Endometrium (tissue), 2 donors: ENCODE results near the gene NEBL.
A peak's percentile ranks its signal among the peaks of the same experiment; 100 is the strongest.

Experiments used
- FAIRE-seq: peaks from 2 replicates; lab custom pipeline; 2012; peaks lifted over from hg19 to GRCh38; lab: Jason Lieb, UNC
- donor health status: control.
- donor health status: control.

Gene NEBL

GRCh38 chr10:20863008-20863407 lies 34.1 kb downstream of the NEBL start:
- FAIRE-seq, result no peak

GRCh38 chr10:20858292-20859124 lies 38.6 kb downstream of the NEBL start:
- peak; percentile 89 for FAIRE-seq

- FAIRE-seq, result no peak
These were observed 40.6 kb downstream of the NEBL start for GRCh38 chr10:20856484-20856883.

DNA sequence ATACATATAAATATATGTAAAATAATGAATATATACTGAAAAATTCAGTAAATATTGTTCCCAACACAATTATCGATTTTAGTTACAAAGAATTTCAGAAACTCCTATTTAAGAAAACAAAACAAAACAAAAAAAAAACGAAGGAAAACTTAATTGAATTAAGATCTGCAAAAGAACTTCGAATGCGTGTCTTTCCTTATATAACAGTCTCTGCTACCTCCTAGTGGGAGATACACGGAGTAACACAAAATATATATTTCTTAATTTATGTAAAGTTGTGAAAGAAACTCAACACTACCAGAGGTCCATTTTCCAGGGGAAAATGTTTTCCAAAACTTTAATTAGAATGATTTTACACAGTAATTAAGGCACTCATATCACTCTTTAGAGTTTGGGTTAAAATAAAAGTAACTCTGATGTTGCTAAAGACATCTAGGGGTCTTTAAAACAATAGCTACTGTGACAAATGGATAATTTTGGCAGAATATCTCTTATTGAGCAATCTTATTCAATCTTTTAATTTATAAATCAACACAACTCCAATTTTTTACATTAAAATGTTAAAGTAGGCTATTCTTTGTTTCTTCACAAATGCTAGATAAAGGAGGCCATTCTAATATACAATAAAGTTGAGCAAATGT lies 41.6 kb downstream of the NEBL start:
- FAIRE-seq, result peak; percentile 91

DNA sequence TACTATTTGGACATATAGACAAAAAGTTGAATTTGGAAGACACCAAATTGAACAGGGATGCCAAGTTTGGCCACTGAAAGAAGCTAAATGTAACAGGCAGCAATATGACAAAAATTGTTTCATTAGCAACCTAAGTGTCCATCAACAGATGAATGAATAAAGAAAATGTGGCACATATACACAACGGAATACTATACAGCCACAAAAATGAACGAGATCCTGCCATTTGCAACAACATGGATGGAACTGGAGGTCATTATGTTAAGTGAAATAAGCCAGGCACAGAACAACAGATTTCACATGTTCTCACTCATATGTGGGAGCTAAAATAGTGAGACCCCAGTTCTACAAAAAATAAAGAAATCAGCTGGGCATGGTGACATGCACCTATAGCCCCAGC lies 43.8 kb downstream of the NEBL start:
- FAIRE-seq, result no peak

DNA sequence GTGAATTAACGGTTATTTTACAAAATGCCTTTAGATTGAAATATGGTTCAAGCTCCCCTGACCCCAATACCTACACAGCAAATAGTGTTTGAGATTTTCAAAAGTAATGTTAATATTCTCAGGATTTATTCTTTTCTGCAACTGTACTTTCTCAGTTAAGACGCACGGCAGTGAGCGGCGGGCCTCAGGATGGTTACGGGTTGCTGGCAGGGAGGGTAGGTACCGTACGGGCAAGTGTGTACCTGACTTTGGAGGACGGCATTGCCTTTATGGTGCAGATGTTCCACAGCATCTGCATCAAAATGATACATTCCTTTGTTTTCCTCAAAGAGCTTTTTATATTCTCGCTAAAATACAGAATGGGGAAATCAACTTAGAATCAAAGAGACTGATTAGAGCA lies 44.8 kb downstream of the NEBL start:
- FAIRE-seq, result no peak

DNA sequence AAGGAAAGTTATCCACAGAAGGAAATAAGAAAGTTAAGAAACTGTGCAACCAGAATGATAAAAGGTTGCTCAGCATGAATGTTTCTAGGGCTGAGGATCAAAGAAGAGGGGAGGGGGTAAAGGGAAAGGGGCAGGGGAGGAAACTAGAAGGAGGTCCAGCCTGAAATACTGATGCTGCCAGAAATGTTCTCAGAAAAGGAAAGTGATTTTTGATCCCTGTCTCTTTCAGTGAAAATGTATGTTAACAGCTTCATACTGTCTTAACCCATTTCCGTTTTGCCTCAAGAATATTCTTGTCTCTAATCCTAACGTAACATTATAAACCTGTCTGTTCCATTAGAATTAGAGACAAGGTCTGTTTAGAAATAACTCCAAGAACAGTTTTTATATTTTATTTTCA lies 49.6 kb downstream of the NEBL start:
- no peak for FAIRE-seq

DNA sequence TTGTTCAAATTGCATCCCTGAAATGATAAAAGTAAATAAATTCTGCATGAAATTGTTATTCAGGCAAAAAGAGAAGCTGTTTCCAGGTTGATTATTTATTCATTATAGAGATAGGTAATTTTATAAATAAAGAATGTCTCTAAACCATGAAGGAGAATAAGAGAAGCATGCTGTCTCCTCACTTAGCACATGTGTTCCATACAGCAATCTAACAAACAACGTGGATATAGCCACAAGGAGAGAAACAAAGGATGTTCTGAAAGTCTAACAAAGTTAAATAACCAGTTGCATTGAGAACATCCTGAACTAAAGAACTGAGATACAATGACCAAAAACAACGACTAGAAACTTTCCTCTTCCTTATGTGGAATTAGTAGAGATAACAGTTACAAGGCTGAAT lies 50.8 kb downstream of the NEBL start:
- FAIRE-seq, result no peak

- no peak for FAIRE-seq
These were observed 55.7 kb downstream of the NEBL start for GRCh38 chr10:20841419-20841818.

DNA sequence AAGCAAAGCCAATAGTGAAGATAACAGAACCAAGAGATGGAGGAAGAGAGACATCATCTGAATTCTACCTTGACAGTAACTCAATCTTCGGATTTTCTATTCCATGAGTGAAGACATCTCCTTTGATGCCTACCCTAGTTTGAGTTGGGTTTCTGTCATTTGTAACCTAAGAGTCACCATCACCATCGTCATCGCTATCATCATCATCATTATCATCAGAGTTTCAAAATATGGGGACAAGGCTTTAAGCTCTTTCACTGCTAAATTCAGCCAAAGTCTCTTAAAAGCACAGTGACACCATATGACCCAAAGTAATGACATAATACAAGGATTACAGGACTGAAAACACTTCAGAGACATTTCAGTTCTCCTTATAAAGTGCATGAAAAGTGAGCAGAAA lies 57.2 kb downstream of the NEBL start:
- FAIRE-seq, result no peak

DNA sequence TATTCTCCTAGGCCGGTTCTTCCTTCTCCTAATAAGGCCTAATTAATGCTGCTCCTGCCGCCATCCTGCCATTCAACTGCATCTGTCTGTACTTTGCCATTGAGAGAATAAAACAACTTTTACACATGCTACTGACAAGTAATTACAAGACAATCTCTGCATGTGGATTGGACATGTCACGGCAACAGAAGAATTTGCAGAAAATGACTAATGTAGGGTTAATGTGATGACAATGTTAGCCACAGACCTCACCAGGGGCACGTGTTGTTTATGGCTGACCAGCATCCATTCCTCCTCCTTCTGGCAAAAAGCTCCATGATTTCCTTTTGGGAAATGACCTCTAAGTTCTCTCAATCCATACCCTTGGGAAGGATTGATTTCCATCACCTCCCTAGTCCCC lies 58.0 kb downstream of the NEBL start:
- no peak for FAIRE-seq

DNA sequence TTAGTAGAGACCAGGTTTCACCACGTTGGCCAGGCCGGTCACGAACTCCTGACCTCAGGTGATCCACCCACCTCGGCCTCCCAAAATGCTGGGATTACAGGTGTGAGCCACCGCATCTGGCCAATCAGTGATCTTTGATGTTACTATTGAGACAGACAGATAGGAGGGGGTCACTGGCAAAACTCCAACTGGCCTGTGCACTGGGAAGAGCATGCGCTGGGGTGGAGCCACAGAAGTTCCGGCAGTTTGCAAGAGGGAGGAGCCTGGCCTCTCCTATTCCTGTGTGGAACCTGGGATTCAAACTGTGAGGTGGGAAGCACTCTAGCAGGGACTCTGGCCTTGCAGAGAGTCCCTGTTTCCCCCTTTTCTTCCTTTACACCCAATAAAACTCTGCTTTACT lies 60.7 kb downstream of the NEBL start:
- no peak for FAIRE-seq

DNA sequence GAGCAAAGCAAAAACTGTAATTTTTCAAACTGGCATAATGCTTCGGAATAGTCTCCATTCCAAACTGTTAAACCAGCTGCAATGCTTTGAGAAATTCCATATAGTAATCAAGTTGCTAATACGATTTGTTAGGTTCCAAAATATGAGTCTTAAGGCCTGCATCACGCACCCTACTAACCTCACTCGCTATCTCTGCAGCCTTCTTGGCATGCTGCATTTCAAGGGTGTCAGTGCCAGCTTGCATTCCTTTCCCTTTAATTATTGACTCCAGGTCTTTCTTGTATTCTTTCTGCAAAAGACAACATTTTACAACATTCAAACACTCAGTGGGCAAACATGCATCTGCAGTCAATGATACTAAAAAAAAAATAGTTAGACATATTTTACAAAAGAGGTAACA lies 61.8 kb downstream of the NEBL start:
- no peak for FAIRE-seq

GRCh38 chr10:20834825-20835224 lies 62.3 kb downstream of the NEBL start:
- no peak for FAIRE-seq

DNA sequence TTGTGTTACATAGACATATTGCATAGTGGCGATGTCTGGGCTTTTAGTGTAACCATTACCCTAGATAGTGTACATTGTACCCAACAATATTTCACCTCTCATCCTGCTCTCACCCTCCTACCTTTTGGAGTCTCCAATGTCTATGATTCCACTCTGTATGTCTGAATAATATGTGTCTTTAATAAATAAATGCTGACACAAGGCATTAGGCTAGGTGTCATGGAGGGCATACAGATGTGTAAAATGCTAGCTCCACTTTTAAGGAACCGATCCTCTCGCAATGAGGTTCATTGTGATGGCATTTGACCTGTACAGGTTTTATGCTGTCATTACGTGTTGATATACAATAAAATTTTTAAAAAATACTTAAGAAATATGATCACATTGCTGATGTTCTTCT lies 74.3 kb downstream of the NEBL start:
- FAIRE-seq, result no peak

- FAIRE-seq, result no peak
These were observed 79.5 kb downstream of the NEBL start for GRCh38 chr10:20817646-20818045.

DNA sequence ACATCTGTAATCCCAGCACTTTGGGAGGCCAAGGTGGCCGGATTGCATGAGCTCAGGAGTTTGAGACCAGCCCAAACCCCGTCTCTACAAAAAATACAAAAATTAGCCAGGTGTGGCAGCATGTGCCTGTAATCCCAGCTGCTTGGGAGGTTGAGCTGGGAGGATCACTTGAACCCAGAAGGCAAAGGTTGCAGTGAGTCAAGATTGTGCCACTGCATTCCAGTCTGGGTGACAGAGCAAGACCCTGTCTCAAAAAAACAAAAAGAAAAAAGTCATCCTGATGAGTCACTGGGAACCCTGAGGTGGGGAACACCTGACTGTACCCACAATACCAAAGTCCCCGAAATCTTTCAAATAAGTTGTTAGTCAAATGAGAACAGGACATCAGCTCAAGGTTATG lies 80.0 kb downstream of the NEBL start:
- no peak for FAIRE-seq

DNA sequence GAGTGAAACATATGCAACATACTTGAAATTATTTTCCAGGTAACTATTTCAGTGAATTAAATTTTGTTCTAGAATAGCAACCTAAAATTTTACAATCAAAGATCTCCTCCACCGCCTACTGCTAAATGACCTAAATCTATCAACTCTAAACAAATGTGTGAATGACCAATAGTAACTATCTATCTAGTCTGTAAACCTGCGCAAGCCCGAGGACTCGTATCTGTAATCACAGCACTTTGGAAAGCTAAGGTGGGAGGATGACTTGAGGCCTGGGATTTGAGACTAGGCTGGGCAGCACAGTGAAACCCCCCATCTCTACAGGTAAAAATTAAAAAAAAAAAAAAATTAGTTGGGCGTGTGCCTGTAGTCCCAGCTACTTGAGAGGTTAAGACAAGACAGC lies 83.0 kb downstream of the NEBL start:
- no peak for FAIRE-seq

DNA sequence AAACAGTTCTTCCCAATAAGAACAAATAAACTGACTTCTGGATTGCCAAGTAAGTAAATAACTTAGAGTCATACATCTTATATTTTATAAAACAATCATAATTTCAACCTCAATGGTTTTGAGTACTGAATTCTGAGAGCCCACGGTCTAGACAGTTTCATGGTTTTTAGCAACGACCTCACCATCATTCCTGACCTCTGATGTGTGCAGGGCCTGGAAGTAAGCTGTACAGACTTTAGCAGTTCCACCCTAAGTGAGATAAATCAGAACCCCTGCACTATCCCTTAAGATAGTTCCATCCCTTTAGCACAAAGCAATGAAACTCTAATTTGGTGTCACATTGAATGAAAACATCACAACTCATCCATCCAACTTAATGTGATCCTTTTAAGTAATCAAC lies 86.0 kb downstream of the NEBL start:
- FAIRE-seq, result no peak

GRCh38 chr10:20809631-20810030 lies 87.5 kb downstream of the NEBL start:
- no peak for FAIRE-seq

GRCh38 chr10:20806487-20806886 lies 90.6 kb downstream of the NEBL start:
- no peak for FAIRE-seq

DNA sequence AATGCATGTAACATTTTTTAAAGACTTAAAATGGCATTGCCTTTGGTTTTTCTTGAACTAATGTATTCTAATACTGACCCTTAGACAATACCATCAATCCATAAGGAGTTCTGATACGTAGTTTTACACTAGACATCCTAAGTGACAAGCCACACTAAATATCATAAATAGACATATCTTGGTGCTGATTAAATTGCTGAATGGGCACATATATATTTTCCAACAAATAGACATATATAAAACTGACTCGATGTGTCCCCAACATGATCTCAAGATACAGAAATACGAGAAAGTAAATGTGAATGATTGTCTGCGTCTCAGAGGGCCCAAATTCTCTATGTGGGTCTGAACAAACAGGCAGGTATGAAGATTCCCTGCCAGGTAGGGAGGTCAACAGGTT lies 99.8 kb downstream of the NEBL start:
- no peak for FAIRE-seq

DNA sequence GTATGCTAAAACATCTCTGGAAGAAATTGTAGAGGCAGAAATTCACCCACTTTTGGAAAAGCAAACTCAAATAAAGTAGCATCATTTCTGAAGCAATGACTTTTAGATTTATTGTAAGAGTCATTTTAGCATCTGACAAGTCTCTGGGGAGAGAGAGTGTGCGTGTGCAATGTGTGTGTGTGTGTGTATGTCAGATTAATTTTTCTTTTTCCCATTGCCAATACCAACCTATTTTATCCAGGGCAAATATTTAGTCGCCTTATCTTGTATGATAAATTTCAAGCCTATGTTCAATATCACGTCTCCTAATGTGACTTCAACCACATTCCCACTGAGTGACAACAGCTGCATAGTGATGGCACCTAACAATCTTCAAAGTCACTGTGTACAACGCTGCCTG lies 101.7 kb downstream of the NEBL start:
- FAIRE-seq, result no peak

- FAIRE-seq, result no peak
These were observed 111.9 kb downstream of the NEBL start for GRCh38 chr10:20785174-20785573.
